NCI-H2107 (cell line): ENCODE results near the gene SLC28A3.

Experiments used
- DNase-seq: peaks from one replicate; lab custom pipeline; 2025; lab: John Stamatoyannopoulos, UW

The SLC28A3 gene

GRCh38 chr9:84339503-84339902 is 1.1 kb downstream of the SLC28A3 start:
- DNase-seq = no peak

GRCh38 chr9:84338792-84339191 is 1.8 kb downstream of the SLC28A3 start:
- no peak for DNase-seq

- DNase-seq = no peak
Measured at GRCh38 chr9:84337252-84337651, 3.3 kb downstream of the SLC28A3 start.

GRCh38 chr9:84331119-84331809 is 9.3 kb downstream of the SLC28A3 start:
- DNase-seq = no peak

GRCh38 chr9:84330246-84330645 is 10.3 kb downstream of the SLC28A3 start:
- no peak for DNase-seq

- DNase-seq = no peak
Measured at GRCh38 chr9:84327184-84327583, 13.4 kb downstream of the SLC28A3 start.

- DNase-seq = no peak
Measured at GRCh38 chr9:84325347-84325973, 15.1 kb downstream of the SLC28A3 start.

GRCh38 chr9:84324811-84325210 is 15.7 kb downstream of the SLC28A3 start:
- no peak for DNase-seq

- no peak for DNase-seq
Measured at GRCh38 chr9:84323858-84324257, 16.7 kb downstream of the SLC28A3 start.

GRCh38 chr9:84322828-84323227 is 17.7 kb downstream of the SLC28A3 start:
- no peak for DNase-seq

GRCh38 chr9:84320231-84320630 is 20.3 kb downstream of the SLC28A3 start:
- DNase-seq = no peak

GRCh38 chr9:84319632-84320031 is 20.9 kb downstream of the SLC28A3 start:
- DNase-seq = no peak

GRCh38 chr9:84318981-84319380 is 21.6 kb downstream of the SLC28A3 start:
- no peak for DNase-seq

- no peak for DNase-seq
Measured at GRCh38 chr9:84317563-84317962, 23.0 kb downstream of the SLC28A3 start.

GRCh38 chr9:84315278-84315877 is 25.2 kb downstream of the SLC28A3 start:
- DNase-seq = peak; percentile 9

- no peak for DNase-seq
Measured at GRCh38 chr9:84314306-84314705, 26.3 kb downstream of the SLC28A3 start.

GRCh38 chr9:84310883-84311282 is 29.7 kb downstream of the SLC28A3 start:
- no peak for DNase-seq

- no peak for DNase-seq
Measured at GRCh38 chr9:84305497-84306131, 34.9 kb downstream of the SLC28A3 start.

- DNase-seq = no peak
Measured at GRCh38 chr9:84304166-84304565, 36.4 kb downstream of the SLC28A3 start.

- no peak for DNase-seq
Measured at GRCh38 chr9:84303061-84303460, 37.5 kb downstream of the SLC28A3 start.

- DNase-seq = no peak
Measured at GRCh38 chr9:84301851-84302250, 38.7 kb downstream of the SLC28A3 start.

- DNase-seq = no peak
Measured at GRCh38 chr9:84300271-84300670, 40.3 kb downstream of the SLC28A3 start.
